GM12892 (cell line): ENCODE results near the gene GLTP.

ENCODE experiments used
- DNase-seq: peaks from one replicate; pipeline ENCODE4 v3.0.0; 2011; ENCODE audit not compliant: insufficient read length
- FAIRE-seq: peaks from 2 replicates; lab custom pipeline; 2011; peaks lifted over from hg19 to GRCh38; lab: Jason Lieb, UNC
- POLR2A ChIP-seq: IDR thresholded peaks from 2 replicates; pipeline ENCODE4 v1.6.1; 2011; ENCODE audit warnings: low read depth, low read length, control low read depth
- POLR2AphosphoS5 ChIP-seq: IDR thresholded peaks from 2 replicates; pipeline ENCODE4 v1.6.1; 2011; ENCODE audit warnings: low read depth, low read length, control low read depth
- TAF1 ChIP-seq: IDR thresholded peaks from 2 replicates; pipeline ENCODE4 v1.6.1; 2011; ENCODE audit warnings: low read depth, mild to moderate bottlenecking, control low read depth, low read length, borderline replicate concordance

The GLTP gene

DNA sequence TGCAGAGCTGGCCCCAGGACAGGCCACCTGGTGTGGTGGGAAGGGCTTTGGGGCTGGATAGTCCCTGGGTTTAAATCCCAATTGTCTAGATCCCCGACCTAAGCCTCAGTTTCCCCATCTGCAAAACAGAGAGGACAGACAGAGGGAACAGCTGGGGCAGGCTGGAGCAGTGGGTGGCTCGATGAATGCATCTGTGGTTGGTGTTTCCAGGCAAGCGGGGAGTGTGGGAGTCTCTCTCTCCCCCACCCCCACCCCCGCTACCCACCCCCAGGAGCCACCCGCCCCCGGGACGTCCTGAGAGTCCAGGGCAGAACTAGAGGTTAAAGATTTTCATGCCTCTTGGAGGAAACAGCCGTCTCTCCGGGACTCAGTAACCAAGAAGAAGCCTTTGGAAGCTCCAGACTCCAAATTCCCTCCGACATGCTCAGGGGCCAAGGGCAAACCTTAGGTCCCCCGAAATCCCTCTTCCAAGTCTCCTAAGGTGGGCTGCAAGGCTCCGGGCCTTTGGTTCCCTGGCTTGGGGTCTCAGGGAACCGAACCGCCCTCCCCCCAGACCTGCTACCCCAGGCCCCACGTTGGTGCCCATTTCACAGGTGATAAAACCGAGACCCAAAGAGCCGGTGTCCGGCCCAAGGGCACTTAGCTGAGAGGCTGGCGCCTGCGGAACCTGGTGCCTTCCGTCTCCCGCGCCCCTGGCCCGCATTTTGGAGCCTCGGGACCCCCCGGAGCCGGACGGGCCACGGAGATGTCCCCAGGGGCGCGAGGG lies 47.6 kb downstream of the GLTP start:
- TF ChIP-seq POLR2A: no peak
- FAIRE-seq (no peak), DNase-seq (no peak)

GRCh38 chr12:109831929-109832328 lies 48.4 kb downstream of the GLTP start:
- no peak for FAIRE-seq
- TF ChIP-seq TAF1 (no peak), POLR2AphosphoS5 (no peak)
- no peak for DNase-seq

DNA sequence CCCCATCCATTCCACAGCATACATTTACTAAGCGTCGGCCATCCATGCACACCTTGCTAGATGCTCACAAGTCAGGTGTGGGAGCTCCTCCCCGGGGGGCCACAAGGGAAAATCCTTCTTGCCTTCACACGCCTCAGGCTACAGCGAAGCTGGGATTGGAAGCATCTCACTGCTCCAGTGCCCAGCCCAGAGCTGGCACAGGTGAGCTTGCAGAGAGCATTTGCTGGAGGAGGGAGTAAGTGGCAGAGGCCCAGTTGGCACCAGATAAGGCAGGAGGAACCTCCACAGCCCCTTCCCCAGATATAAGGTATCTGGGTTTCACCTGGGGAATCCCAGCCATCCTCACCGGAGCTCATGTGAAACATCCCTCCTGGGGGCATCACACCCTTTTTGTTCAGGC lies 49.0 kb downstream of the GLTP start:
- FAIRE-seq: no peak
- TF ChIP-seq POLR2A (no peak), TAF1 (no peak), POLR2AphosphoS5 (no peak)
- DNase-seq: no peak

GRCh38 chr12:109830718-109831117 lies 49.6 kb downstream of the GLTP start:
- FAIRE-seq (no peak), DNase-seq (no peak)
- TF ChIP-seq TAF1 (no peak), POLR2AphosphoS5 (no peak), POLR2A (no peak)

- no peak for TF ChIP-seq POLR2AphosphoS5
- no peak for TF ChIP-seq TAF1
- TF ChIP-seq POLR2A: no peak
- no peak for FAIRE-seq
- DNase-seq: no peak
Measured at GRCh38 chr12:109830267-109830666, 50.1 kb downstream of the GLTP start.

DNA sequence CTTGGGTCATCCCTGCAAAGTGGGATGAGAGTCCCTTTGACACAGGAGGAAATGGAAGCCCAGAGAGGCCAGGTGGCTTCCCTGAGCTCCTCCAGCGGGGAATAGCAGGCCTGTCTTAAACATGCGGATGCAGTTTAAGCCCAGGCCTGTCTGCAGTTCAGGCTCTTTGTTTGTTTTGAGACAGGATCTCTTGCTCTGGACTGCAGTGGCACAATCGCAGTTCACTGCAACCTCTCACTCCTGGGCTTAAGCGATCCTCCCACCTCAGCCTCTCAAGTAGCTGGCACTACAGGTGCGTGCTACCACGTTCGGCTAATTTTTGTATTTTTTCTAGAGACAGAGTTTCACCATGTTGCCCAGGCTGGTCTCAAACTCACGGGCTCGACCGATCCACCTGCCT lies 50.7 kb downstream of the GLTP start:
- FAIRE-seq (no peak), DNase-seq (no peak)
- TF ChIP-seq POLR2AphosphoS5 (no peak), TAF1 (no peak), POLR2A (no peak)

DNA sequence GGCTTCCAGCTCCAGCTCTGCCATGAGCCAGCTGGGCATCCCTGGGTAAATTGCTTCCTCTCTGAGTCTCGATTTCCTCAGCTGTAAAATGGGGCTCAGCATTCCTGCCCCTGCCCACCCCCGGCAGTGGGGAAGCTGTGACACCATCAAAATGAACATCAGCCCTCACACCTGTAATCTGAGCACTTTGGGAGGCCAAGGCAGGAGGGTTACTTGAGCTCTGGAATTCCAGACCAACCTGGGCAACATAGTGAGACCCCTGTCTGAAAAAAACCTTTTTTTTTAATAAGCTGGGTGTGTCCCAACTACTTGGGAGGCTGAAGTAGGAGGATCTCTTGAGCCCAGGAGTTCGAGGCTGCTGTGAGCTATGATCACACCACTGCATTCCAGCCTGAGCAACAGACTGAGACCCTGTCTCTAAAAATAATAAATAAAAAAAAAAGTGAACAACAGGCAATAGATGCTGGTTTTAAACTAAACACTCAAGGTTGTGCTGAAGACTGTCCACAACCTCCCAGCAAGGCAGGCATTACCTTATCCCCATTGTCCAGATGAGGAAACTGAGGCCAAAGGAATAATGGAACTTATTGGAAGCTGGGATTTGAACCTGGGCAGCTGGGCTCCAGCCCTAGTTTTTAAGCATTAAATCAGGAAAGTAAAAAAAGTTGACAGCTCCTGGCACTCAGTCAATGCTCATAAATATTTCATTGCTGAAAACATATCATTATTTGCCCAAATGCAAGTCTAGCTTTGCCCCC lies 51.4 kb downstream of the GLTP start:
- no peak for TF ChIP-seq POLR2A
- TF ChIP-seq POLR2AphosphoS5: no peak
- no peak for TF ChIP-seq TAF1
- no peak for FAIRE-seq
- DNase-seq: no peak

- FAIRE-seq: no peak
- no peak for DNase-seq
- TF ChIP-seq POLR2AphosphoS5: no peak
Measured at GRCh38 chr12:109827566-109828550, 52.5 kb downstream of the GLTP start.

DNA sequence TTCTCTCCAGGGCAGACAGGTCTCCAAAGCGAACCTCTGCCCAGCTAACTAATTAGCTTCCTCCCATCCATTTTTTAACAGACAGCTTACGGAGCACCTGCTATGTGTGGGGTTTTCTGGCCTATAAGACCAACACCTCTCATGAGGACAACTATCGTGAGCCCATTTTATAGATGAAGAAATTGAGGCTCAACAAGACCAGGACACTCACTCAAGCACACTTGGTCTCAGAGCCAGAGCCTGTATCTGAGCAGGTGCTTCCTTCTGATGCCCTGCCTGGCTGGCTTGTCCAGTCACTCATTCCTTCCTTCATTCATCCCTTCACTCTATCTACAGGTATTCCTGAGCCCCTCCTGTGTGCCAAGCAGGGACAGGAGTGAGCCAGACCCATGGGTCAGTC lies 53.3 kb downstream of the GLTP start:
- TF ChIP-seq POLR2A (no peak), TAF1 (no peak), POLR2AphosphoS5 (no peak)
- FAIRE-seq: no peak
- no peak for DNase-seq

DNA sequence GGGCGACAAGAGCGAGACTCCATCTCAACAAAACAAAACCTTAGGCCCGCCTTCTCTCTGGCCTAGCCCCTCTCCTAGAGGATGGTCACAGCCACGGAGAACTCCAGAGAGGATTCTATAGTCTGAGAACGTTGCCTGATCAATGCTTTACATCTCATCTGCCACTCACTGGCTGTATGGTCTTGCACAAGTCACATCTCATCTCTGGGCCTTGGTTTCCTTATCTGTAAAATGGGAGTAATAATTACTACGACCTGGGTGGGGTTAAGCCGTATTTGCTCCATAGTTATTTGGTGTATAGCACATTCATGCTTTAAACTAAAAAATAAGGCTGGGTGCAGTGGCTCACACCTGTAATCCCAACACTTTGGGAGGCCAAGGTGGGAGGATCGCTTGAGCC lies 55.6 kb downstream of the GLTP start:
- TF ChIP-seq POLR2AphosphoS5 (no peak), POLR2A (no peak), TAF1 (no peak)
- DNase-seq (no peak), FAIRE-seq (no peak)

GRCh38 chr12:109822951-109823411 lies 57.4 kb downstream of the GLTP start:
- TF ChIP-seq POLR2AphosphoS5 (no peak), POLR2A (no peak), TAF1 (no peak)
- FAIRE-seq (no peak), DNase-seq (no peak)
